Activated T-cell treated with anti-CD3 and anti-CD28 coated beads for 48 hours (primary cell): ENCODE data around the gene CAMK2B.

Experiments
- DNase-seq: peaks from one replicate; pipeline ENCODE4 v3.0.0-alpha.2; 2020; ENCODE audit warnings: low read depth

Gene CAMK2B

GRCh38 chr7:44308596-44309270 lies 16.7 kb downstream of the CAMK2B start:
- DNase-seq = no peak

DNA sequence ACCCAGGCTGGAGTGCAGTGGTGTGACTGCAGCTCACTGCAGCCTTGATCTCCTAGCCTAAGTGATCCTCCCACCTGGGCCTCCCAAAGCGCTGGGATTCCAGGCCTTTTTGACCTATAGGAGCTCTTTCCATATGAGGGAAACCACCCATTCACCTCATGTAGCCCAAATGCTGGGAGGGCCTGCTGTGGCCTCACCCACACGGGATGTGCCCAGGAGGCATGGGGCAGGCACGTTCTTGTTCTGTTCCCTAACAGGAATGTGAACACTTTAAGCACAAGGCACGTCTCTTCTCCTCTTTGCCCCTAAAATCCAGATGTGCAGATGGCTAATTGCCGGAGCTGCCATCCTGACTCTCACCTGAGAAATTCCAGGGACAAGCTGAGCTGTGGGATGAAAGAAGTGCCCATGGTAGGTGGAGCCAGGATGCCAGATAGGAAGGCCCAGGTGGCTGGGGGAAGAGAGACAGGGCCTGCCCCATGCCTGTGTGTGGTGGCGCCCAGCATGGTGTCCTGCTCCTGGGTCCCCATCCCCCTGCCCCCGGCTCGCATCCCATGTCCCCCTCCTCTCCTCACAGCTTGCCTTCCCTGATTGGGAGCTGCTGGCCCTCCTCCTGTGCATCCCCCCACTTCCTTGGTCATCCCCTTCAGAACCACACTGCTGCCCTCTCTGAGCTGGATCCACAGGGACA lies 17.3 kb downstream of the CAMK2B start:
- no peak for DNase-seq

DNA sequence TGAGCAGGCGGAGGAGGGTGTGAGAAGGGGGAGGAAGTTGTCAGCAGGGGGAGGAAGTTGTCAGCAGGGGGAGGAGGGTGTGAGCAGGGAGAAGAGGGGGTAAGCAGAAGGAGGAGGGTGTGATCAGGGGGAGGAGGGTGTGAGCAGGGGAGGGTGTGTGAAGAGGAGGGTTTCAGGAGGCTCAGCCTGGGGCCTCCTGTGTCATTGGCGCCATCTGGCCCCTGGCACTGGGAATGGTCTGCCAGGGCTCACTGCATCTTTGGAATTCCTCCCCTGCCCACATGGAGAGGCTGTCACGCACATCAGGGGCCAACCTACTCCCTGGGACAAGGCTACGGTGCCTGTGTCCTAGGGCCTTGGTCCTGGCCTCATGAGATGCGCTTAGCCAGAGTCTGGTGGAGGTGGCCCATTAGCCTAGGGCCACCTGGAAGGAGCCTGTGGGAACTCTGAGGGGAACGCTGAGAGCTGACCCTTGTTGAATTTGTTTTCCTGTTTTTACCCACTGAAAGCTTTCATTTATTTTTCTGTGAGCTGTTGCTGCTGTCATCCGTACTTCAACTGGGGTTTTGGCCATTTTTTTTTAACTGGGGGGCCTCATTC lies 18.0 kb downstream of the CAMK2B start:
- DNase-seq = no peak

DNA sequence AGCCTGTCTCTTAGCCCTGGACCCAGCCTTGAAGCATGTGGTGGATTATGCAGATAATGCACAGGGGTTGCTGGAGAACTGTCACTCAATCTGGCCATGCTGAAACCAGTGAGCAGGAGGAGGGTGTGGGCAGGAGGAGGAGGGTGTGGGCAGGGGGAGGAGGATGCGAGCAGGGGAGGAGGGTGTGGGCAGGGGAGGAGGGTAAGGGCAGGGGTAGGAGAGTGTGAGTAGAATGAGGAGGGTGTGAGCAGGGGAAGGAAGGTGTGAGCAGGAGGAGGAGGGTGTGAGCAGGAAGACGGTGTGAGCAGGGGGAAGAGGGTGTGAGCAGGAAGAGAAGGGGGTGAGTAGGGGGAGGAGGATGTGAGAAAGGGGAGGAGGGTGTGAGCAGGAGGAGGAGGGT lies 18.8 kb downstream of the CAMK2B start:
- no peak for DNase-seq

DNA sequence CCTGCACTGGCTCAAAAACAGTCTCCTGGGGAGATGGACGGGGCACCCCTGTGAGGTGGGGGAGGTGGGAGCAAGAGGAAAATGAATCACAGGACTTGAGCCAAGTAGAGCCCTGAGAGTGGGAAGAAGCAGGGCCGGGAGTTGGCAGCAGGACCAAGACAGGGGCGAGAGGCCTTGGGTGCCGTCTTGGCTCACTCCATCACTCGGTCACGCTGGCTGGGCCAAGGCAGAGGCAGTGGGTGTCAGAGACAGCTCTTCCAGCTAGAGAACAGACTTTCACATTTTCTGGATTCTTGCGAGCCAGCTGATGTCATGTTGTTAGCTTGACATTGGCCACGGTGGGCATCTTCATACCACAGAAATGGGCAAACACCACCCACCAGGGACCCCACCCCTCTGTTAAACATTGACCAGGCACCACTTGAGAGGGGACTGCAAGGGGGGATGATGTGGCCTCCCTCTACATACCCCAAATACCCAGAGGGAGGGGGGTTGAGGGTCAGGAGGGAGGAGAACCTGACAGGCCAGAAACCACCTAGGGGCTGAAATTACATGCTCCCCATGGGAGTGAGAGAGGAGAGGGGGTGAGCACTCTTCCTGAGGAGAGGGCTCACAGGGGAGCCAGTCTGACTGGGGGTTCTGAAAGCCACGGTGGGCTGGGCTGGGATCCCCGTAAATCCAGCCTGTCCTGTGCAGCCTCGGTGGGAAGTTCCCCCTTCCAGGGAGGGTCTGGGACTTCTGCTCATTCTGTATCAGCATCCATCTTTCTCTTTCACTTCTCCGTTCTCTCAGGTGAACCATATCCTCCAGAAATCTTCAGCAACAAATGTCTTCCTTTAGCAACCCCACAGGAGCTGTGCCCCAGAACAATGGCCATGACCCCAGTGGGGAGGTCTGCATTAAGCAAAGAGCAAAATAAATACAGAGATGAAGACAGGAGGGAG lies 19.6 kb downstream of the CAMK2B start:
- DNase-seq = no peak

- DNase-seq = no peak
These were observed 30.9 kb downstream of the CAMK2B start for GRCh38 chr7:44294325-44295069.

GRCh38 chr7:44293561-44294324 lies 31.7 kb downstream of the CAMK2B start:
- DNase-seq = no peak

- DNase-seq = no peak
These were observed 32.4 kb downstream of the CAMK2B start for GRCh38 chr7:44292876-44293560.

GRCh38 chr7:44292420-44292817 lies 33.0 kb downstream of the CAMK2B start:
- no peak for DNase-seq

DNA sequence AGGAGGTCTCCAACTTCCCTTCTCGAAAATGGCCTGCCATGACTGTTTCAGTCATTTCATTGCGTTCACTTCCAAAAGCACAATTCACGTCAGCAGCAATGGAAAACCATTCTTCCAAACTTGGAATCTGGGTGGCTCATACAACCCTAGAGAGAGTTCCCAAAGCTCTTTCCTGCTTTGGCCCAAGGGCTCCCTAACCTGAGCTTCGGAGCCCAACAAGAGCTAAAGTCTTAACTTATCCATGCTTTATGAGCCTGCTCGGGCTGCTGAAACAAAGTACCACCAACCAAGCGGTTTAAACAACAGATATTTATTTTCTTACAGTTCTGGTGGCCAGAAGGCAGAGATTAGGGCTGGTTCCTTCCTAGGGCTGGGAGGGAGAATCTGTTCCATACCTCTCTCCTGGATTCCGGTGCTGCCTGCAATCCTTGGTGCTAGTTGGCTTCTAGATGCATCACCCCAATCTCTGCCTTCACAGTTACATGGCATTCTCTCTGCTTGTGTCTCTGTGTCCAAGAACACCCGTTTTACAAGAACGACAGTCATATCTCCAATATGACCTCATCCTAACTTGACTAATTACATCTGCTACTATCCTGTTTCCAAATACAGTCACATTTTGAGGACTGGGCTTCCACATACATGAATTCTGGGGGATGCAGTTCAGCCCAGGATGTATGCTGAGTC lies 33.5 kb downstream of the CAMK2B start:
- no peak for DNase-seq

DNA sequence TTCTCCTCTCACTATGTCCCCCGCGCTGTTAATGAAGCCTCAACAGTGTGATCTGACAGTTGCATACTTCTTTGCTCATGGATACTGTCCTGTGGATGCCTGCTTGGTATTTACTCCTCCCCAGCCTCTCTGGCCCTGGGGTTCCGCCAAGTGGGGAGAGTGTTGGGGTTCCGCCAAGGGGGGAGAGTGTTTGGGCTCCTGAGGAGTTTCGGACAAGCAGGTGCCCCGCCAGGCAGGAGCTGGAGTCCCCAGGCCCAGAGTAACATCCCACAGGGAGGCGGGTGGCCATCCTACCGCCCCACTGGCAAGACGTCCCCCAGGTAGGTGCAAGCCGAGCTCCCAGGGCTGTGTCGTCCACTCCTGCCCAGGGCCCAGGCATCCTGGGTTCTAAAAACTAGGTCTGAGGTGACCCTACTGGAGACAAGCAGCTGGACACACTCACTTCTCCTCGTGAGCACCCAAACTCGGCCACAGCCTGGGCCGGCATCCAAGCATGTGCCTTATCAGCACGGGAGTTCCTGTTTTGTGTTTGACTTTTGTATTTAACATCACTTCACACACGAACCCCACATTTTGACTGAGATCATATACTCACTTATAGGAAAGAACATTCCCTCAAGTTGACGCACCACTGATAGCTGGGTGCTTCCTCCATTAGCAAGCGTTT lies 34.2 kb downstream of the CAMK2B start:
- DNase-seq = no peak

DNA sequence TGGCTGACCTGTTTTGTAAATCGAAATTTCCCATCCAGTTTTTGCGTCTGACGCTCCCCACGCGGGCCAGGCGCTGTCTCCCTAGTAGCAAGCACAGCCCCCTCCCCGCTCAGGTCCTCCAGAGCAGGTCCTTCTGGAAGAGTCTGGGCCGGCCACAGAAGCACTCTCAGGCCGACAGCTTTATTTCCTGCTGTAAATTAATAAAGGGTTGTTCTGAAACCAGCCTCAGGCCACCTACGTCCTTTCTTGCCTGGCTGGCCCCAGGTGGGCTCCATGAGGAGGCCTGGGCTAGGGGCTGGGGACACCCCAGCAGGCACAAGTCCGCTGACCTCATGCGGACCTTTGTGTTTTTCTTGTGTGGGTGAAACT lies 35.2 kb downstream of the CAMK2B start:
- no peak for DNase-seq

DNA sequence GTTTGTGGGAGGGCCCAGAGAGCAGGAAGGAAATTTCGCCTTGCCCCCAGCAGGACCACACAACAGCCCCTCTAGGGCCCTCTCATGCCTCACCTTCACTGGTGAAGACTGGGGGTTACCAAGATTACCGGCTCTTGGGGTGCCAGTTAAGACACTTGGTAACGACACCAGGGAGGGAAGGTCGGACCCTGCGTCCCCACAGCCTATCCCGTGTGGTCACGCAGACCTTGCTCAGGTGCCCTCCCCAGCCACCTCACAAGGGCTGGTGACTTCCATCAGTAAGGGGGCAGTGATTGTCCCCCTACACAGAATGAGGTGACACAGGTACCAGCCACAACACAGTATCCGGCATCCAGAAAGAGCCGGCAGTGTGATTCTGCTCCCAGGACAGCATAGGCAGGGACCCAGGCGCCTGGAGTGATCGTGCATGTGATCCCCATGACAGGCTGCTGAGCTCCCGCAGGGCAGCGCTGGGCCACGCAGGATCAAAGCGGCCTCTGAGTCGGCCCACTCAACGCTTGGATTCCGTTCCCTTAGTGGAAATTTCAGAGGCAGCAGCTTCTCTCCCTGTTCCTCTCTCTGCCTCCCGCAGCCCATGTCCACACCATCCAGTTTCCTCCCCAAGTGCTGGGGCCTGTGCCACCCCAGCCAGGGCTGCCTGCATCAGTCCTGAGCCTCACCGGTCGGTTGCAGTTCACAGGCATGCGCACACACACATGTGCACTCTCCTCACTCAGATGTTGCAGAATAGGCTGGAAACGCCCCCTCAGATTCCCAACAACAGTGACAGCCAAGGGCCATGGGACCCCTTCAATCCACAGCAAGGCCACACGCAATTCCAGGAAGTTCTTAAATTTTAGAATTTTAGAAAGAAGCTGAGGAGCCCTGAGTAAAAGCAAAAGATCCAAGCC lies 35.8 kb downstream of the CAMK2B start:
- no peak for DNase-seq

- DNase-seq = no peak
These were observed 36.5 kb downstream of the CAMK2B start for GRCh38 chr7:44288811-44289340.

GRCh38 chr7:44288381-44288685 lies 37.1 kb downstream of the CAMK2B start:
- no peak for DNase-seq

- DNase-seq = no peak
These were observed 37.7 kb downstream of the CAMK2B start for GRCh38 chr7:44287488-44288380.
